Measurements from ENCODE around the gene DISP2. TPM values are rescaled to one million over a fixed set of nuclear protein-coding genes. Genes with fewer than 3 reads are reported as not detected.

The DISP2 gene
- total and polyA plus RNA-seq, 2 experiments from 2014 or later: 1.3 to 2.2 TPM

GRCh38 chr15:40409366-40409765, 51.3 kb downstream of the DISP2 start:
- no peaks in the 10 kb centered on the region for H3K9me3 Mint-ChIP-seq
- H2AFZ ChIP-seq: no peak overlapping the region
- H3K4me3 Mint-ChIP-seq: no peak overlapping the region
- peaks cover 71% of the 10 kb centered on the region for H3K36me3 Mint-ChIP-seq (ENCODE audit: low read depth)
- no peak overlapping the region for H3K4me3 ChIP-seq
- peaks cover 15% of the 10 kb centered on the region for H4K20me1 ChIP-seq (replicated peaks; ENCODE audit: insufficient read depth)
- H3K9me2 ChIP-seq (ENCODE audit: insufficient read depth): no peaks in the 10 kb centered on the region
- no peak for ATAC-seq
- peaks cover 4% of the 10 kb centered on the region for H3K27me3 Mint-ChIP-seq (ENCODE audit: insufficient read depth, low read depth, poor library complexity)
- H3K27ac ChIP-seq (ENCODE audit: low read depth): no peak overlapping the region
- peaks cover 6% of the 10 kb centered on the region; the same call in 1 of the 2 replicates for H3F3A ChIP-seq (replicated peaks; ENCODE audit: low read depth)
- H3K4me2 ChIP-seq: no peak overlapping the region
- peaks cover 29% of the 10 kb centered on the region for H3K79me2 ChIP-seq (replicated peaks; ENCODE audit: insufficient read depth)
- no peak for TF ChIP-seq JUNB (IDR thresholded peaks at IDR 0.05; ENCODE audit: unreplicated experiment)
- no peak for TF ChIP-seq ZNF462 (CRISPR knock-in tag; IDR thresholded peaks at IDR 0.05)
- TF ChIP-seq ETS1 (IDR thresholded peaks at IDR 0.05): no peak
- no peak for TF ChIP-seq CTCF (conservative IDR thresholded peaks at IDR 0.05; ENCODE audit: low read depth in 2 of 2)
- TF ChIP-seq POLR2AphosphoS5 (IDR thresholded peaks at IDR 0.05; ENCODE audit: low read depth): no peak
- TF ChIP-seq REST (IDR thresholded peaks at IDR 0.05; ENCODE audit: unreplicated experiment): no peak
- no peak for TF ChIP-seq EZH2phosphoT487 (IDR thresholded peaks at IDR 0.05; ENCODE audit: unreplicated experiment)
- TF ChIP-seq STAT1 (IDR thresholded peaks at IDR 0.05; ENCODE audit: unreplicated experiment): no peak
- no peak for TF ChIP-seq NANOG (IDR thresholded peaks at IDR 0.05; ENCODE audit: borderline replicate concordance)
- TF ChIP-seq CREB1 (CRISPR knock-in tag; IDR thresholded peaks at IDR 0.05; ENCODE audit: low read depth): no peak
- no peak for TF ChIP-seq EZH2 (IDR thresholded peaks at IDR 0.05; ENCODE audit: low read depth, unreplicated experiment)
- no peak for TF ChIP-seq ZNF114 (CRISPR knock-in tag; IDR thresholded peaks at IDR 0.05)
- no peak for TF ChIP-seq ZNF331 (CRISPR knock-in tag; IDR thresholded peaks at IDR 0.05; ENCODE audit: low read depth)
- peaks cover 39% of the 10 kb centered on the region for H3K36me3 ChIP-seq (ENCODE audit: insufficient read depth)
- no peak overlapping the region for H3K27ac Mint-ChIP-seq
- no peak for DNase-seq (ENCODE audit: low spot score)
- peaks cover 17% of the 10 kb centered on the region for H3K4me1 Mint-ChIP-seq
- H3K4me1 ChIP-seq (ENCODE audit: insufficient read depth): peaks cover 20% of the 10 kb centered on the region; the same call in 1 of the 2 replicates
- H3K27me3 ChIP-seq (ENCODE audit: insufficient read depth): no peaks in the 10 kb centered on the region

Data from GM23338 (cell line).